Lower lobe of right lung (tissue), 2 donors: ENCODE measurements around the gene CDYL2. TPM values are rescaled to one million over a fixed set of nuclear protein-coding genes. Genes with fewer than 3 reads are reported as not detected.

Experiments used
- ATAC-seq, 2 donors: fragments of 200-7000 bp; cut with Tn5 transposase; one replicate each; pipeline ENCODE4 v1.9.1; 2020 to 2022; ENCODE audit warnings: mild to moderate bottlenecking in 2 of 2, moderate library complexity in 2 of 2
- DNase-seq: peaks from one replicate; pipeline ENCODE4 v3.0.0-alpha.2; 2020
- H3K27ac ChIP-seq: fragments of 200-600 bp; one replicate; pipeline ENCODE4 v1.8.0; 2022
- H3K27me3 ChIP-seq: fragments of 200-600 bp; one replicate; pipeline ENCODE4 v1.8.0; 2022; ENCODE audit warnings: low read depth
- H3K36me3 ChIP-seq: fragments of 200-600 bp; one replicate; pipeline ENCODE4 v1.8.0; 2022; ENCODE audit warnings: mild to moderate bottlenecking
- H3K4me1 ChIP-seq: fragments of 200-600 bp; one replicate; pipeline ENCODE4 v1.8.0; 2022
- H3K4me3 ChIP-seq: fragments of 200-600 bp; one replicate; pipeline ENCODE4 v1.8.0; 2022; ENCODE audit warnings: mild to moderate bottlenecking
- H3K9me3 ChIP-seq: fragments of 200-600 bp; one replicate; pipeline ENCODE4 v1.8.0; 2022
- CTCF ChIP-seq: fragments of 200-600 bp; IDR thresholded peaks from one replicate; pipeline ENCODE4 v1.8.0; 2022; ENCODE audit warnings: antibody characterized with exemption, mild to moderate bottlenecking
- intact Hi-C: fragments of 100-400 bp; cut with DNase I; formaldehyde crosslinking; loops from one replicate; pipeline ENCODE4 v1.11.0; 2022
- total RNA-seq: library from RNA; stranded (reverse); fragmentation: NEBNext Ultra II Directional; extraction: Animal tissue kit (Norgen Biotek cat#: 25700); gene quantifications from one replicate; pipeline ENCODE4 v1.2.1, GENCODE V29; 2021
- donor health status: DM: no; HTN: yes; CAD: no; lungs with severe emphysema.

Gene CDYL2
- total RNA-seq, 1 donor from 2014 or later = 14.7 TPM

GRCh38 chr16:80664226-80664625 is 140.2 kb downstream of the CDYL2 start:
- H3K4me3 ChIP-seq = no peak overlapping the region
- no peaks in the 10 kb centered on the region for H3K27me3 ChIP-seq
- TF ChIP-seq CTCF = no peak
- H3K9me3 ChIP-seq = peaks cover 7% of the 10 kb centered on the region
- no peaks in the 10 kb centered on the region for H3K4me1 ChIP-seq
- DNase-seq (no peak), ATAC-seq (no peak)
- H3K36me3 ChIP-seq = no peaks in the 10 kb centered on the region
- intact Hi-C loops = no loop called here
- no peak overlapping the region for H3K27ac ChIP-seq

- no peaks in the 10 kb centered on the region for H3K36me3 ChIP-seq
- H3K4me1 ChIP-seq = no peaks in the 10 kb centered on the region
- peaks cover 7% of the 10 kb centered on the region for H3K9me3 ChIP-seq
- H3K27me3 ChIP-seq = no peaks in the 10 kb centered on the region
- no peak for TF ChIP-seq CTCF
- intact Hi-C loops = no loop called here
- no peak overlapping the region for H3K27ac ChIP-seq
- ATAC-seq (no peak), DNase-seq (no peak)
- H3K4me3 ChIP-seq = no peak overlapping the region
Observed at GRCh38 chr16:80663078-80663477, 141.3 kb downstream of the CDYL2 start.

- H3K27me3 ChIP-seq = no peaks in the 10 kb centered on the region
- H3K4me1 ChIP-seq = no peaks in the 10 kb centered on the region
- H3K27ac ChIP-seq = no peak overlapping the region
- intact Hi-C loops = no loop called here
- ATAC-seq (no peak), DNase-seq (no peak)
- no peak overlapping the region for H3K4me3 ChIP-seq
- H3K36me3 ChIP-seq = no peaks in the 10 kb centered on the region
- H3K9me3 ChIP-seq = peaks cover 7% of the 10 kb centered on the region
- no peak for TF ChIP-seq CTCF
Observed at GRCh38 chr16:80659865-80660264, 144.5 kb downstream of the CDYL2 start.

GRCh38 chr16:80656711-80657150 is 147.7 kb downstream of the CDYL2 start:
- H3K36me3 ChIP-seq = no peaks in the 10 kb centered on the region
- no peak for DNase-seq
- TF ChIP-seq CTCF = no peak
- no peak overlapping the region for H3K27ac ChIP-seq
- ATAC-seq = no peak
- no peaks in the 10 kb centered on the region for H3K4me1 ChIP-seq
- peaks cover 7% of the 10 kb centered on the region for H3K9me3 ChIP-seq
- no peaks in the 10 kb centered on the region for H3K27me3 ChIP-seq
- H3K4me3 ChIP-seq = no peak overlapping the region
- intact Hi-C loops = no loop called here

GRCh38 chr16:80656161-80656560 is 148.2 kb downstream of the CDYL2 start:
- TF ChIP-seq CTCF = no peak
- Histone ChIP-seq H3K4me1 (no peaks in the 10 kb centered on the region), H3K27ac (no peak overlapping the region), H3K27me3 (no peaks in the 10 kb centered on the region), H3K36me3 (no peaks in the 10 kb centered on the region), H3K4me3 (no peak overlapping the region), H3K9me3 (peaks cover 7% of the 10 kb centered on the region)
- intact Hi-C loops = no loop called here
- DNase-seq (no peak), ATAC-seq (no peak)

GRCh38 chr16:80655751-80656150 is 148.6 kb downstream of the CDYL2 start:
- Histone ChIP-seq H3K36me3 (no peaks in the 10 kb centered on the region), H3K4me3 (no peak overlapping the region), H3K9me3 (peaks cover 7% of the 10 kb centered on the region), H3K27me3 (no peaks in the 10 kb centered on the region), H3K27ac (no peak overlapping the region), H3K4me1 (no peaks in the 10 kb centered on the region)
- intact Hi-C loops = no loop called here
- TF ChIP-seq CTCF = no peak
- ATAC-seq (no peak), DNase-seq (no peak)
